HL-60 (cell line): ENCODE data around the gene ZNF620.

Experiments
- DNase-seq, 2 experiments: peaks; one replicate each; pipeline ENCODE4 v3.0.0-alpha.2; 2010 to 2020; ENCODE audit warnings: low read depth in 1 of 2, low spot score in 1 of 2
- H3K27ac ChIP-seq: fragments of 250-450 bp; sonication (Bioruptor Pico); replicated peaks from 2 replicates; pipeline ENCODE4 v1.5.1; 2020; ENCODE audit warnings: mild to moderate bottlenecking, moderate library complexity
- H3K27me3 ChIP-seq: fragments of 250-450 bp; sonication (Bioruptor Pico); 2 replicates; pipeline ENCODE4 v1.5.1; 2021; ENCODE audit warnings: mild to moderate bottlenecking, moderate library complexity; ENCODE audit not compliant: insufficient read depth, poor library complexity, severe bottlenecking
- H3K4me3 ChIP-seq: replicated peaks from 2 replicates; pipeline ENCODE4 v1.5.1; 2011; ENCODE audit warnings: mild to moderate bottlenecking, control low read depth, low read length; ENCODE audit not compliant: insufficient read depth
- GABPA ChIP-seq: IDR thresholded peaks from 2 replicates; pipeline ENCODE4 v1.6.1; 2012; ENCODE audit warnings: low read depth
- POLR2AphosphoS5 ChIP-seq: IDR thresholded peaks from 2 replicates; pipeline ENCODE4 v1.6.1; 2012; ENCODE audit warnings: low read depth
- SPI1 ChIP-seq: IDR thresholded peaks from 2 replicates; pipeline ENCODE4 v1.6.1; 2012; ENCODE audit warnings: low read depth, mild to moderate bottlenecking, borderline replicate concordance
- TF ChIP-seq, protein P1 (sequence below): IDR thresholded peaks from one replicate; pipeline ENCODE4 v1.5.1; 2011; ENCODE audit warnings: low read length, control low read depth, inconsistent platforms; ENCODE audit not compliant: insufficient read depth
- TF ChIP-seq, protein P2 (sequence below): IDR thresholded peaks from 2 replicates; pipeline ENCODE4 v1.6.1; 2012; ENCODE audit warnings: low read depth; ENCODE audit not compliant: insufficient replicate concordance

Gene ZNF620

DNA sequence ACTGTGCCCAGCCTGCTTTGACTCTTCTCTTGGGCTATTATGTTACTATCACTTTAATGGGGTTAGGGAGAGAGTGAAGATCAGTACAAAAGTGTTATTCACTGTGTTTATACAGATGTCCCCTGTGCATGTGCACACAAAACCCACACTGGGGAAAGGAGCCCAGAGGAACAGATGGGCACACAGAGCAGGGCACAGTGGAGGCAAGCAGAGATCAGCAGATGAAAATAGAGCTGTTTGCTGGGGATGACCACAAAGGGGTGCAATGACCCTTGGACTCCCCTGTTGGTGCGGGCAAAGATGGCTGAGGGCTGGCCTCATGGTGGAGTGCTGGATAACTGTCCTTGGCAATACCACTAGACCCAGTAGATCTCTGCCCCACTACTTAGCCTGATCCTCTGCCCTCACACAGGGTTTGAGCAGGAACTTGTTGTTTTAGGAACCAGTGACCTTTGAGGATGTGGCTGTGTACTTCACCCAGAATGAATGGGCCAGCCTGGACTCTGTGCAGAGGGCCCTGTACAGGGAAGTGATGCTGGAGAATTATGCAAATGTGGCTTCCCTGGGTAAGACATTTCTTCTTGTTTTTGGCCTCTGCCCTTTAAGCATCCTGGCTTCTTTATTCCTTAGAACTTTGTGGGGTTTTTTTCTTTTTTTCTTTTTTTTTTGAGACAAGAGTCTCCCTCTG is 5.3 kb downstream of the ZNF620 start:
- no peaks in the 10 kb centered on the region for H3K27me3 ChIP-seq
- H3K27ac ChIP-seq: no peak overlapping the region
- H3K4me3 ChIP-seq: no peak overlapping the region
- TF ChIP-seq, protein P1, sequence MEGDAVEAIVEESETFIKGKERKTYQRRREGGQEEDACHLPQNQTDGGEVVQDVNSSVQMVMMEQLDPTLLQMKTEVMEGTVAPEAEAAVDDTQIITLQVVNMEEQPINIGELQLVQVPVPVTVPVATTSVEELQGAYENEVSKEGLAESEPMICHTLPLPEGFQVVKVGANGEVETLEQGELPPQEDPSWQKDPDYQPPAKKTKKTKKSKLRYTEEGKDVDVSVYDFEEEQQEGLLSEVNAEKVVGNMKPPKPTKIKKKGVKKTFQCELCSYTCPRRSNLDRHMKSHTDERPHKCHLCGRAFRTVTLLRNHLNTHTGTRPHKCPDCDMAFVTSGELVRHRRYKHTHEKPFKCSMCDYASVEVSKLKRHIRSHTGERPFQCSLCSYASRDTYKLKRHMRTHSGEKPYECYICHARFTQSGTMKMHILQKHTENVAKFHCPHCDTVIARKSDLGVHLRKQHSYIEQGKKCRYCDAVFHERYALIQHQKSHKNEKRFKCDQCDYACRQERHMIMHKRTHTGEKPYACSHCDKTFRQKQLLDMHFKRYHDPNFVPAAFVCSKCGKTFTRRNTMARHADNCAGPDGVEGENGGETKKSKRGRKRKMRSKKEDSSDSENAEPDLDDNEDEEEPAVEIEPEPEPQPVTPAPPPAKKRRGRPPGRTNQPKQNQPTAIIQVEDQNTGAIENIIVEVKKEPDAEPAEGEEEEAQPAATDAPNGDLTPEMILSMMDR: no peak
- TF ChIP-seq GABPA: no peak
- no peak for TF ChIP-seq SPI1
- TF ChIP-seq, protein P2, sequence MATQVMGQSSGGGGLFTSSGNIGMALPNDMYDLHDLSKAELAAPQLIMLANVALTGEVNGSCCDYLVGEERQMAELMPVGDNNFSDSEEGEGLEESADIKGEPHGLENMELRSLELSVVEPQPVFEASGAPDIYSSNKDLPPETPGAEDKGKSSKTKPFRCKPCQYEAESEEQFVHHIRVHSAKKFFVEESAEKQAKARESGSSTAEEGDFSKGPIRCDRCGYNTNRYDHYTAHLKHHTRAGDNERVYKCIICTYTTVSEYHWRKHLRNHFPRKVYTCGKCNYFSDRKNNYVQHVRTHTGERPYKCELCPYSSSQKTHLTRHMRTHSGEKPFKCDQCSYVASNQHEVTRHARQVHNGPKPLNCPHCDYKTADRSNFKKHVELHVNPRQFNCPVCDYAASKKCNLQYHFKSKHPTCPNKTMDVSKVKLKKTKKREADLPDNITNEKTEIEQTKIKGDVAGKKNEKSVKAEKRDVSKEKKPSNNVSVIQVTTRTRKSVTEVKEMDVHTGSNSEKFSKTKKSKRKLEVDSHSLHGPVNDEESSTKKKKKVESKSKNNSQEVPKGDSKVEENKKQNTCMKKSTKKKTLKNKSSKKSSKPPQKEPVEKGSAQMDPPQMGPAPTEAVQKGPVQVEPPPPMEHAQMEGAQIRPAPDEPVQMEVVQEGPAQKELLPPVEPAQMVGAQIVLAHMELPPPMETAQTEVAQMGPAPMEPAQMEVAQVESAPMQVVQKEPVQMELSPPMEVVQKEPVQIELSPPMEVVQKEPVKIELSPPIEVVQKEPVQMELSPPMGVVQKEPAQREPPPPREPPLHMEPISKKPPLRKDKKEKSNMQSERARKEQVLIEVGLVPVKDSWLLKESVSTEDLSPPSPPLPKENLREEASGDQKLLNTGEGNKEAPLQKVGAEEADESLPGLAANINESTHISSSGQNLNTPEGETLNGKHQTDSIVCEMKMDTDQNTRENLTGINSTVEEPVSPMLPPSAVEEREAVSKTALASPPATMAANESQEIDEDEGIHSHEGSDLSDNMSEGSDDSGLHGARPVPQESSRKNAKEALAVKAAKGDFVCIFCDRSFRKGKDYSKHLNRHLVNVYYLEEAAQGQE: no peak
- no peak for TF ChIP-seq POLR2AphosphoS5
- no peak for DNase-seq

DNA sequence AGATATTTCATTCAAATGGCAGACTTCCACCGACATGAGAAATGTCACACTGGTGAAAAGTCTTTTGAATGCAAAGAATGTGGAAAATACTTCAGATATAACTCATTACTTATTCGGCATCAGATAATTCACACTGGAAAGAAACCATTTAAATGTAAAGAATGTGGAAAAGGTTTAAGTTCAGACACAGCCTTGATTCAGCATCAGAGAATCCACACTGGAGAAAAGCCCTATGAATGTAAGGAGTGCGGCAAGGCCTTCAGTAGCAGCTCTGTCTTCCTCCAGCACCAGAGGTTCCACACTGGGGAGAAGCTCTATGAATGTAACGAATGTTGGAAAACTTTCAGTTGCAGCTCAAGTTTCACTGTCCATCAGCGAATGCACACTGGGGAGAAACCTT is 10.4 kb downstream of the ZNF620 start:
- H3K4me3 ChIP-seq: no peak overlapping the region
- no peak overlapping the region for H3K27ac ChIP-seq
- H3K27me3 ChIP-seq: no peaks in the 10 kb centered on the region
- no peak for DNase-seq
- TF ChIP-seq, protein P2: no peak
- TF ChIP-seq, protein P1: no peak
- no peak for TF ChIP-seq POLR2AphosphoS5
- TF ChIP-seq GABPA: no peak
- TF ChIP-seq SPI1: no peak

- TF ChIP-seq, protein P2: no peak
- TF ChIP-seq SPI1: no peak
- Histone ChIP-seq H3K27me3 (no peaks in the 10 kb centered on the region), H3K4me3 (no peak overlapping the region)
Measured at GRCh38 chr3:40518067-40518466, 12.2 kb downstream of the ZNF620 start.

More at GRCh38 chr3:40518067-40518466, 12.2 kb downstream of the ZNF620 start:
- DNase-seq: no peak
- H3K27ac ChIP-seq: no peak overlapping the region
